ENCODE measurements around the gene HOXB7. TPM values are rescaled to one million over a fixed set of nuclear protein-coding genes. Genes with fewer than 3 reads are reported as not detected.

HOXB7 gene
- total RNA-seq, 8 experiments from 2014 or later = 6.2 to 35.5 (median 23.7) TPM

- WGBS, 10 experiments = 11 to 93% (median 20%) methylated on average over 1 to 15 of the region's 16 CpGs
- peaks cover 76 to 86% of the 10 kb centered on the region in 2 donors for H3K4me1 ChIP-seq (replicated peaks in 1 of 2)
- peak overlapping the region; percentile 1 to 46 for H3K27ac ChIP-seq
- ATAC-seq (replicated peaks in 6 of 8) = no peak
- H3K4me3 ChIP-seq = peak overlapping the region in 3 of 5 donors; percentile 1 to 13 (median 4)
- in situ Hi-C loops (cut with MboI; ENCODE audit: low pct_unique_long_range_greater_than_20kb in 2 of 9, low sequenced_read_pairs in 9 of 9, unreplicated experiment in 9 of 9) = no loop called here
Observed at GRCh38 chr17:48559122-48559839, 51.5 kb downstream of the HOXB7 start.

GRCh38 chr17:48558831-48559121 lies 52.0 kb downstream of the HOXB7 start:
- peak overlapping the region in 1 of 5 donors; percentile 13 for H3K4me3 ChIP-seq
- H3K27ac ChIP-seq = peak overlapping the region; percentile 60 to 84
- ATAC-seq (replicated peaks in 6 of 8) = no peak
- in situ Hi-C loops (cut with MboI; ENCODE audit: low pct_unique_long_range_greater_than_20kb in 2 of 9, low sequenced_read_pairs in 9 of 9, unreplicated experiment in 9 of 9) = no loop called here
- H3K4me1 ChIP-seq (replicated peaks in 1 of 2) = peaks cover 81 to 87% of the 10 kb centered on the region in 2 donors
- WGBS, 10 experiments = 20 to 100% (median 75%) methylated on average over 1 to 2 of the region's 2 CpGs; no CpG with 5 or more reads in 2 of the 10 experiments

GRCh38 chr17:48558057-48558830 lies 52.6 kb downstream of the HOXB7 start:
- H3K27ac ChIP-seq = peak overlapping the region; percentile 60 to 84
- WGBS, 10 experiments = 29 to 100% (median 50%) methylated on average over 1 to 7 of the region's 13 CpGs; no CpG with 5 or more reads in 4 of the 10 experiments
- no peak for ATAC-seq (replicated peaks in 6 of 8)
- H3K4me1 ChIP-seq (replicated peaks in 1 of 2) = peaks cover 81 to 87% of the 10 kb centered on the region in 2 donors
- in situ Hi-C loops (cut with MboI; ENCODE audit: low pct_unique_long_range_greater_than_20kb in 2 of 9, low sequenced_read_pairs in 9 of 9, unreplicated experiment in 9 of 9) = no loop called here
- H3K4me3 ChIP-seq = peak overlapping the region in 2 of 5 donors; percentile 0 to 10

Other genes with a start within 250 kb of the HOXB7 start
- 1 to 10 TPM in 6 of 8 experiments, not detected in 2; 1.2 to 7.1 (median 1.5) TPM for gene SKAP1, start 180.8 kb downstream of the HOXB7 start, total RNA-seq
- 10 to 100 TPM in 1 of 8 experiments, 1 to 10 TPM in 3, under 1 TPM in 4; 0.22 to 38.7 (median 2.0) TPM for gene HOXB1, start 80.0 kb downstream of the HOXB7 start, total RNA-seq
- 10 to 100 TPM in 7 of 8 experiments, 1 to 10 TPM in 1; 9.3 to 54.4 (median 26.2) TPM for gene HOXB2, start 65.9 kb downstream of the HOXB7 start, total RNA-seq
- 10 to 100 TPM in 7 of 8 experiments, 1 to 10 TPM in 1; 8.8 to 32.0 (median 14.1) TPM for gene HOXB4, start 32.7 kb downstream of the HOXB7 start, total RNA-seq
- 100 to 1,000 TPM in 1 of 8 experiments, 10 to 100 TPM in 7; 20.6 to 111 (median 52.1) TPM for gene HOXB3, start 20.8 kb downstream of the HOXB7 start, total RNA-seq
- gene HOXB5, start 17.2 kb downstream of the HOXB7 start, total RNA-seq = 10 to 100 TPM in 6 of 8 experiments, 1 to 10 TPM in 2; 1.0 to 51.9 (median 15.8) TPM
- gene HOXB6, start 6.0 kb downstream of the HOXB7 start, total RNA-seq = 10 to 100 TPM in 6 of 8 experiments, 1 to 10 TPM in 2; 7.1 to 75.2 (median 35.3) TPM
- 100 to 1,000 TPM in 1 of 8 experiments, 10 to 100 TPM in 5, under 1 TPM in 2; 0.80 to 139 (median 63.2) TPM for gene HOXB8, start 4.3 kb upstream of the HOXB7 start, total RNA-seq
- gene HOXB9, start 15.3 kb upstream of the HOXB7 start, total RNA-seq = 100 to 1,000 TPM in 2 of 8 experiments, 10 to 100 TPM in 3, under 1 TPM in 3; 0.10 to 154 (median 67.8) TPM
- not detected for gene PRAC1, start 111.5 kb upstream of the HOXB7 start, total RNA-seq
- gene PRAC2, start 112.2 kb upstream of the HOXB7 start, total RNA-seq = not detected
- under 1 TPM in 7 of 8 experiments, not detected in 1; 0.05 to 0.70 (median 0.18) TPM for gene HOXB13, start 117.7 kb upstream of the HOXB7 start, total RNA-seq
- gene TTLL6, start 206.2 kb upstream of the HOXB7 start, total RNA-seq = 1 to 10 TPM in 3 of 8 experiments, under 1 TPM in 3, not detected in 2; 0.36 to 3.9 (median 1.1) TPM
- gene CALCOCO2, start 220.0 kb upstream of the HOXB7 start, total RNA-seq = 10 to 100 TPM; 21.6 to 58.8 (median 42.8) TPM

Measured in motor neuron (in vitro differentiated cells).